ENCODE results near the gene CCDC88A. TPM values are rescaled to one million over a fixed set of nuclear protein-coding genes. Genes with fewer than 3 reads are reported as not detected.

CCDC88A gene
- total and polyA plus RNA-seq, 8 donors: 10.2 to 30.1 (median 18.8) TPM

DNA sequence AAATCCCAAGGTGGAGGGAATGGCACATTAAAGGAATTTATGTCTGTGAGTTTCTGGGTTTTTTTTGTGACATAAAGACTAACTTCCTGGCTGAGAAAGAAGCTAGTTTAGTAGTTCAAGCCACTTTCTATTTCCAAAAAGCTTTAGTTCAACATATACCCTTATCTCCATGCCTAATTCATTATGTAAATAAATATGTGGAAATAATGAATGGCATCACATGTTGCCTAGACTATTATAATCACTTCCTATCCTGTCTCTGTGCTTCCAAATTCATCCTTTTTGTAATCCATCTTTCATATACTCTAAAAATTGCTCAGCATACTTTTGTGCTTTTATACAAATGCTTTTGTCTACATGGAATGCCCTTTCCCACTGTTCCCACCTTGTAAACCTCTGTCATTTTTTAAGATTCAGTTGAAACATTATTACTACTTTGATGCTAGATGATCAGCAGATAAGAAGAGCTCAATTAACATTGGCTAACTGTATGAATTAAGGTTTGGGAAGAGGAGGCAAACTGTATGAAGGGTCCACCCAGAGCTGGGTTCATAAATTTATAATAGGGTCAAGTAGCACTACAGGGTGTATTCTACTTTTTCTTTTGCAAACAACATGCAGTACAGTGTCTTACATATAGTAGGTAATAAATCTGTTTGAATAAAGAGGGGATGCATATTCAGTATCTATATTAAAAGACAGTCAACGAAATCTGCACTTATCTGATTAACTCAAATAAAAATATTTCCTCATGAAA lies 88.9 kb downstream of the CCDC88A start:
- Histone ChIP-seq H3K9me3 (no peaks in the 10 kb centered on the region), H3K36me3 (no peaks in the 10 kb centered on the region), H3K27me3 (no peaks in the 10 kb centered on the region), H3K4me1 (no peaks in the 10 kb centered on the region), H3K4me3 (no peak overlapping the region), H3K27ac (no peak overlapping the region)
- no peak for FAIRE-seq
- 93 to 95% methylated on average over 1 of the region's 1 CpG for WGBS, 2 donors
- ATAC-seq: no peak
- intact Hi-C loops (cut with DNase I): no loop called here
- no peak for DNase-seq
- TF ChIP-seq, protein P1, sequence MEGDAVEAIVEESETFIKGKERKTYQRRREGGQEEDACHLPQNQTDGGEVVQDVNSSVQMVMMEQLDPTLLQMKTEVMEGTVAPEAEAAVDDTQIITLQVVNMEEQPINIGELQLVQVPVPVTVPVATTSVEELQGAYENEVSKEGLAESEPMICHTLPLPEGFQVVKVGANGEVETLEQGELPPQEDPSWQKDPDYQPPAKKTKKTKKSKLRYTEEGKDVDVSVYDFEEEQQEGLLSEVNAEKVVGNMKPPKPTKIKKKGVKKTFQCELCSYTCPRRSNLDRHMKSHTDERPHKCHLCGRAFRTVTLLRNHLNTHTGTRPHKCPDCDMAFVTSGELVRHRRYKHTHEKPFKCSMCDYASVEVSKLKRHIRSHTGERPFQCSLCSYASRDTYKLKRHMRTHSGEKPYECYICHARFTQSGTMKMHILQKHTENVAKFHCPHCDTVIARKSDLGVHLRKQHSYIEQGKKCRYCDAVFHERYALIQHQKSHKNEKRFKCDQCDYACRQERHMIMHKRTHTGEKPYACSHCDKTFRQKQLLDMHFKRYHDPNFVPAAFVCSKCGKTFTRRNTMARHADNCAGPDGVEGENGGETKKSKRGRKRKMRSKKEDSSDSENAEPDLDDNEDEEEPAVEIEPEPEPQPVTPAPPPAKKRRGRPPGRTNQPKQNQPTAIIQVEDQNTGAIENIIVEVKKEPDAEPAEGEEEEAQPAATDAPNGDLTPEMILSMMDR (IDR thresholded peaks at IDR 0.05): no peak

DNA sequence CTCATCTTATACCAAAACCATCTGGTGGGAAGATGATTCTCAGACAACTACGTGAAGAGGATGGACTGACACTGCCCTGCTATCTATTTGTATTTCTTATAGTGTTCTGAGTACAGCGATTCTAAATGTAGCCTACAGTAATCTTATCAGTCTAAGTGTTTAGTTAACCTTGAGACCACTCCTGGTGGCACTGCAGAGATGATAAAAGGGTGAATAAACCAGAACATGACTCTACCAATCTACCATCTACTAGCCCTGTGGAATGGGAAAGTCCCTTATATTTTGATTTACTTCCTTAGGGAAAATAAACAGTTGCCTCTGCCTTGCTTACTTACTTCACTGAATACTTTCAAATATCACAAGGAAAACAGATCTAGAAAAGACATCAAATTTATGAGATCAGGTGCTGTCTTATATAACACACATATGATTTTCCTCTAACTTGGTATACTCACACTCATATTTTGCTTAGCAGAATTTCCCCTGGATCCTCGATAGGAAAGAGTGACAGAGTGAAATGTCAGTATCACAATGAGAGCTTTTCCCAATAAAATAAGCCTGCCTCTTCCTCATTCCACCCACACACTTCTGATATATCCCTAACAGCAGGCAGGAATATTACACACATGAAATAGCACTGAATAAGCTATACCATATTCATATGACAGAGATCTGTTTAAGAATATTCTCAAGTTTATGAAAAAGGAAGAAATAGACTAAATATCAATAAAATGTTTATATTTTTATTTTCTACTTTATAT lies 92.0 kb downstream of the CCDC88A start:
- H3K9me3 ChIP-seq: no peaks in the 10 kb centered on the region
- H3K27ac ChIP-seq: no peak overlapping the region
- no peaks in the 10 kb centered on the region for H3K4me1 ChIP-seq
- WGBS, 2 donors: 26 to 29% methylated on average over 3 of the region's 3 CpGs
- intact Hi-C loops (cut with DNase I): no loop called here
- DNase-seq: no peak
- no peak overlapping the region for H3K4me3 ChIP-seq
- ATAC-seq: peak; percentile 55 to 98 (median 68)
- no peaks in the 10 kb centered on the region for H3K36me3 ChIP-seq
- H3K27me3 ChIP-seq: no peaks in the 10 kb centered on the region
- FAIRE-seq: no peak
- TF ChIP-seq, protein P1 (IDR thresholded peaks at IDR 0.05): no peak

DNA sequence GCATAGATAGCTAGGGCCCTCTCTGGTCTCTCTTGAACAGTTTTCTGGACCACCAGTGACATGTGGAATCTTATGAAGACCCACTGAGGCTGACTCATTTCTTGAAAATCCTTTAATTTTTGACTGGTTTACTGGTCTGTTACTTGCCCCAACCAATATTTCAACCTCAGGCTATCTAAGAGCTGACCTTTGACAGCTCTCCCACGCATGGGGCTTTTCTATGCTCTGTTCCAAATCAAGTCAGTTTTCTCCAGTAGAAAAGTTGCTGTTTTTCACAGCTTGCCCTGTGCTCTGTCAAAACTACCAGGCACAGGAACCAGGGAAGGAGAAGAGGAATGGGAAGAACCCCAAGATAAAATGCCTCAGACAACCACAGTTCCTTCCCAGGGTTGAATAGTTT lies 104.7 kb downstream of the CCDC88A start:
- Histone ChIP-seq H3K27me3 (no peaks in the 10 kb centered on the region), H3K4me1 (no peaks in the 10 kb centered on the region), H3K27ac (no peak overlapping the region), H3K36me3 (no peaks in the 10 kb centered on the region), H3K9me3 (no peaks in the 10 kb centered on the region), H3K4me3 (no peak overlapping the region)
- ATAC-seq: no peak
- no peak for FAIRE-seq
- whole genome bisulfite sequencing, 2 donors: 65 to 85% methylated on average over 1 of the region's 1 CpG
- TF ChIP-seq, protein P1 (IDR thresholded peaks at IDR 0.05): no peak
- DNase-seq: no peak
- intact Hi-C loops (cut with DNase I): no loop called here

DNA sequence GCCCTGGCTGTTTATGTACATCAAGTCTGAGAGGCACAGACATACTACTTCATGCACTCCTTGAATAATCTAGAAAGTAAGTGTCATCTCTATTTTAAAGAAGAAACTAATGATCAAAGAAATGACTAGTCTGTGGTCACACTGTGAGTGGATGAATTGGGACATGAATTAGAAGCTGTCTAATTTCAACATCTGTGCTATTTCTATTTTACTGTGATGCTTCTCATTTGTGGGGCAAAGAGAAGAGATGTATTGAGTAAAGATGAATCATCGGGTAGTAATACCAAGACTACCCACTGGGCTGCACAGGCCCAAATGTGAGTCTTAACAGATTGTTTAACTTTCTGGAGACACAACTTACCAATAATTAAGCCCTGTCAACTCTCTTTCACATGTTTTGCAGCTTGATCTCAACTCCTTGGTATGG lies 108.2 kb downstream of the CCDC88A start:
- no peak overlapping the region for H3K4me3 ChIP-seq
- intact Hi-C loops (cut with DNase I): no loop called here
- H3K36me3 ChIP-seq: no peaks in the 10 kb centered on the region
- TF ChIP-seq, protein P1 (IDR thresholded peaks at IDR 0.05): no peak
- 87 to 89% methylated on average over 1 of the region's 1 CpG for WGBS, 2 donors
- no peak overlapping the region for H3K27ac ChIP-seq
- no peaks in the 10 kb centered on the region for H3K9me3 ChIP-seq
- no peak for FAIRE-seq
- no peaks in the 10 kb centered on the region for H3K4me1 ChIP-seq
- H3K27me3 ChIP-seq: no peaks in the 10 kb centered on the region
- ATAC-seq: no peak
- DNase-seq: no peak

GRCh38 chr2:55309446-55309845 lies 110.2 kb downstream of the CCDC88A start:
- TF ChIP-seq, protein P1 (IDR thresholded peaks at IDR 0.05): no peak
- FAIRE-seq (no peak), DNase-seq (no peak), ATAC-seq (no peak)
- 87 to 89% methylated on average over 2 of the region's 2 CpGs for WGBS, 2 donors
- H3K27ac ChIP-seq: no peak overlapping the region
- intact Hi-C loops (cut with DNase I): no loop called here
- H3K36me3 ChIP-seq: no peaks in the 10 kb centered on the region
- H3K27me3 ChIP-seq: no peaks in the 10 kb centered on the region
- no peaks in the 10 kb centered on the region for H3K4me1 ChIP-seq
- H3K4me3 ChIP-seq: no peak overlapping the region
- no peaks in the 10 kb centered on the region for H3K9me3 ChIP-seq

Data from pancreas (tissue), 10 donors.